HG03159 (cell line): ENCODE results near the gene PREX1.

Experiments
- ATAC-seq: cut with Tn5 transposase; IDR thresholded peaks from one replicate; pipeline ENCODE4 v1.9.1; 2021; ENCODE audit warnings: mild to moderate bottlenecking, moderate library complexity; ENCODE audit not compliant: unreplicated experiment

The PREX1 gene

GRCh38 chr20:48687117-48687800 lies 140.5 kb downstream of the PREX1 start:
- no peak for ATAC-seq

- ATAC-seq, result no peak
Observed at GRCh38 chr20:48686238-48687116, 141.3 kb downstream of the PREX1 start.

GRCh38 chr20:48685300-48685699 lies 142.5 kb downstream of the PREX1 start:
- no peak for ATAC-seq

GRCh38 chr20:48684501-48685041 lies 143.2 kb downstream of the PREX1 start:
- ATAC-seq, result no peak

- no peak for ATAC-seq
Observed at GRCh38 chr20:48683467-48684175, 144.2 kb downstream of the PREX1 start.

GRCh38 chr20:48682529-48683363 lies 145.1 kb downstream of the PREX1 start:
- no peak for ATAC-seq

GRCh38 chr20:48681873-48682426 lies 145.8 kb downstream of the PREX1 start:
- ATAC-seq, result no peak

- no peak for ATAC-seq
Observed at GRCh38 chr20:48681201-48681872, 146.5 kb downstream of the PREX1 start.

- ATAC-seq, result no peak
Observed at GRCh38 chr20:48680650-48681049, 147.1 kb downstream of the PREX1 start.

GRCh38 chr20:48679599-48679998 lies 148.2 kb downstream of the PREX1 start:
- ATAC-seq, result no peak

GRCh38 chr20:48679011-48679410 lies 148.8 kb downstream of the PREX1 start:
- ATAC-seq, result no peak

GRCh38 chr20:48678421-48678820 lies 149.4 kb downstream of the PREX1 start:
- no peak for ATAC-seq

GRCh38 chr20:48676795-48677460 lies 150.9 kb downstream of the PREX1 start:
- ATAC-seq, result no peak

GRCh38 chr20:48676125-48676524 lies 151.7 kb downstream of the PREX1 start:
- no peak for ATAC-seq

GRCh38 chr20:48674461-48674860 lies 153.3 kb downstream of the PREX1 start:
- ATAC-seq, result no peak

GRCh38 chr20:48673507-48673906 lies 154.3 kb downstream of the PREX1 start:
- no peak for ATAC-seq

- no peak for ATAC-seq
Observed at GRCh38 chr20:48672324-48672723, 155.5 kb downstream of the PREX1 start.

- ATAC-seq, result no peak
Observed at GRCh38 chr20:48671141-48671540, 156.7 kb downstream of the PREX1 start.
